GM20000 (cell line): Measurements from ENCODE around the gene TTC7B.

Experiments used
- DNase-seq: peaks from one replicate; pipeline ENCODE4 v3.0.0; 2012; ENCODE audit warnings: low spot score
- TF ChIP-seq, protein P1 (sequence below): IDR thresholded peaks from 2 replicates; pipeline ENCODE4 v1.5.1; 2012; ENCODE audit warnings: mild to moderate bottlenecking, control low read depth; ENCODE audit errors: extremely low read depth, missing control alignments

The TTC7B gene

DNA sequence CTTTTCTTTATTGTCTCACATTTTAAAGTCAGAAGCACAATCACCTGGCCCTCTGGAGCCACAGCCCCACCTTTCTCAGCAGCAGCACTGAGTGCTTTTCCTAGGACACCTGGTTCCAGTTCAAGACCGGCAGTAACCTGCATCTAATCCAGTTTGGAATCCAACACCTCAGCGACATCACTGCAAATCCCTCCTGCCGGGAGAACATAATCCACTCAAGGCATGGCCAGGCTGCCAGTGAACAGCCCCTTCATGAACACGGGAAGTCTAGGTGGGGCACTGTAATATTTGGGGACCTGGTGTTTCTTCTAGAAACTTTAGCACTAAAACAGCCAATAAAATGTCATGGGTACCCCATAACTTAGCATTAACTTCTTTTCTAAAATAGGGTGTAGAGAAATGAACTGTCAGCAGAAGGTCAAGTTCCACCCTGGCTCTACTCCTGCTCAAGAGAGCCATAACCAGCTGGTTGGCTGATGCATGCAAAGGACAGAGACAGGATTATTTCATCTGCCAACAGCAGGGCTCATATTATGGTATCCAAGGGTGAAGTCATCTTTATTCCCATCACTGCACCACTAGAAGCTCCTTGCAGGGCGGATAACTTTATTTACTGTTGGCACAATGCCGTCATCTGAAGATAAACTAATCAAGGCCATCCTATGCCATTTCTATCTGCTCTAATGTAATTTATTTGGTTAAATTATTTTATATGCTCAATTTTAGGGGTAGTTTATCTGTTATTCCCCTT lies 76.7 kb downstream of the TTC7B start:
- DNase-seq: no peak
- TF ChIP-seq, protein P1, sequence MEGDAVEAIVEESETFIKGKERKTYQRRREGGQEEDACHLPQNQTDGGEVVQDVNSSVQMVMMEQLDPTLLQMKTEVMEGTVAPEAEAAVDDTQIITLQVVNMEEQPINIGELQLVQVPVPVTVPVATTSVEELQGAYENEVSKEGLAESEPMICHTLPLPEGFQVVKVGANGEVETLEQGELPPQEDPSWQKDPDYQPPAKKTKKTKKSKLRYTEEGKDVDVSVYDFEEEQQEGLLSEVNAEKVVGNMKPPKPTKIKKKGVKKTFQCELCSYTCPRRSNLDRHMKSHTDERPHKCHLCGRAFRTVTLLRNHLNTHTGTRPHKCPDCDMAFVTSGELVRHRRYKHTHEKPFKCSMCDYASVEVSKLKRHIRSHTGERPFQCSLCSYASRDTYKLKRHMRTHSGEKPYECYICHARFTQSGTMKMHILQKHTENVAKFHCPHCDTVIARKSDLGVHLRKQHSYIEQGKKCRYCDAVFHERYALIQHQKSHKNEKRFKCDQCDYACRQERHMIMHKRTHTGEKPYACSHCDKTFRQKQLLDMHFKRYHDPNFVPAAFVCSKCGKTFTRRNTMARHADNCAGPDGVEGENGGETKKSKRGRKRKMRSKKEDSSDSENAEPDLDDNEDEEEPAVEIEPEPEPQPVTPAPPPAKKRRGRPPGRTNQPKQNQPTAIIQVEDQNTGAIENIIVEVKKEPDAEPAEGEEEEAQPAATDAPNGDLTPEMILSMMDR: no peak

DNA sequence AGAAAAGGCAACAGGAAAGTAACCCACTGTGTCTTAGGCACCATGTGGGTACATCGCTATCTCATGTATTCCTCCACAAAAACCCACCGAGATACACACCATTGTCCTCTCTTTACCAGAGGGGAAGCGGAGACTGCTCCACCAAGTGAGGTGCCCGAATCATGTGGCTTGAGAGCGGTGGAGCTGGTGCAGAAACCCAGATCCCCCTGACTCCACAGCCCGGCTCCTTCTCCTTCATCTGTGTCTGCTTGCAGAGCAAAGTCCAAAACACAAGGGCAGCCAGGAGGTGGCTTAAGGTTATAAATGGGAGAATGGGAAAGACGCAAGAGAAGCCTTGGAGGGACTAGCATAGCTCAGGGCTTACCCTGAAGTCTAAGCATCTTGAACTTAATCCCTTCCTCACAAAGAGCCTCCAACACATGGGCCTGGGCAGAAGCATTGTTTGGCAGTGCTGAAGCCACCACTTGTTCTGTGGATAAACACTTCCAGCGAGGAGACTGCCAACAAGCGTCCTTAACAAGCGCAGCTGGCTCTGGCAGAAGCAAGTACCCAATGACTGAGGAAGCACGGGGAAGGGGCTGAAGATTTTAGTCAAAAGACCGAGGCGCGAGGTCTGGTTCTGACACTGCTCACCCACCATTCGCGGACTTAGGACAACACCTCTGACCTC lies 83.0 kb downstream of the TTC7B start:
- no peak for DNase-seq
- TF ChIP-seq, protein P1: no peak

DNA sequence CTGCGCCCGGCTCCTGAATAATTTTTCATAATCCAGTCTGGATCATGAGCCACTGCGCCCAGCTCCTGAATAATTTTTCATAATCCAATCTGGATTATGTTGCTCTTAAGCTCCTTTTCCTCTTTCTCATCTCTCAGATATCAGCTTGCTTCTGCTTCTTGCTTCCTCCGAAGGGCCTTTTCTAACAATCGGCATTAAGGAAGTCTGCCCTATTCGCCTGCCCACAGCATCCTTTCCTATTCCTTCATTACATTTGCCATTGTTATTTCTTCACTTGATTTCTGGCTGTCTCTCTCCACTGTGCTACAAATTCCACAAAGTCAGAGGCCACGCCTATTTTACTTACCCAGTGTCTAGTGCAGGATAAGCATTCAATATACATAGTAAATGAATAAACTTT lies 83.5 kb downstream of the TTC7B start:
- TF ChIP-seq, protein P1: no peak
- no peak for DNase-seq

DNA sequence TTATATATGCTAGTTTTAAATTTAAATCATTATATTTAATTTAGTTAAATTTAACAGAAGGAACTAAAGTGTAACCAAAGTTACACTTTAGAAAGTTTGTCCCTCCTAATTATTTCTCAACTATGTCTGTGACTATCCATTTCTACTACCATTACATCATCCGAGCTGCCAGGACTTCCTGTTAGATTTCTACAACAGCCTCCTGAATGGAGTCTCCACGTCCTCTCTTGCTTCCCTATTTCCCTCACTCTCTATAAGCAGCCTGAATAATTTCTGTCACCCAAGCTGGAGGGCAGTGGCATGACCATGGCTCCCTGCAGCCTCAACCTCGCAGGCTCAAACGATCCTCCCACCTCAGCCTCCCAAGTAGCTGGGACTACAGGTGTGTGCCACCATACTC lies 84.1 kb downstream of the TTC7B start:
- TF ChIP-seq, protein P1: no peak
- DNase-seq: no peak

DNA sequence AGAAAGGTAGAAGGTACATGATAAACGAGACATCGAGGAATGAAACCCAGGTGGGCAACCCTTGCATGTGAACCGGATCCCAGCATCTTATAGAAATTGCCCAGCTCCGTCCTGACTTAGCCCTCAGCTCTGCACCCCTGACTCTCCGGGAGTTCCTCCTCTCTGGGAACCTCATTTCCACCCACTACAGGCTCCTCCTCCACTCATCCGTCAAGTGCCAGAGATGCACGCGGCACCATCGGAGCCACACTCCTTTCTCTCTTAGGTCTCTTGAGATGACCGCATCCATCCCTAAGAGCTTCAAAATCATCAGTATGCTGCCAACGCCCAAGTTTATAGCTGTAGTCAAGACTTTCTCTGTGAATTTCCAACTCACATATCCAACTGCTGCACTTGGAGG lies 84.7 kb downstream of the TTC7B start:
- DNase-seq: no peak
- TF ChIP-seq, protein P1: no peak

DNA sequence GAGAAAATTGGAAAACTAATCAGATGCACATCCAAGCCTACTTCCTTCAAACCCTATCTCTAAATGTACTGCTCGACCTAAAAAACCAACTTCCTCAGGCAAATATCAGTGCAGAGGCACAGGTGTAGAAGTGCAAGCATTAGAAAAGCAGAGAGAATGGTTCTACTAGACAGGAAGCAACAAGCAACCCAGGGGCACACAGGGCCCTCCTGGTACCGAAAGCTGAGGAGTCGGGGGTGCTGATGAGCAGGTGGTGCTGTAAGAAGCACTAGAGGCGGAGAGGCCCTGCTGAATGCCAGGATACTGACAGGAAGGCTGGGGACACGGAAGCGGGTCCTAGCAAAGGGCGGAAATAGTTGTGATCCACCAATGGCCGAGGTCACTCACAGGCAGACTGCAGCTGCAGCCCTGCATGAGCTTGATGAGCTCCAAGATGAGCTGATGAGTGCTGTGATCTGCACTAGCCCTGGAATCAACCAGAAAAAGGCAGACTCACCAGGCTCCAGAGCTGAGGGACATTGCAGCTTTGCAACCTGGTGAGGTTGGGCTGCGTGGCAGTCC lies 85.9 kb downstream of the TTC7B start:
- DNase-seq: no peak
- TF ChIP-seq, protein P1: no peak

DNA sequence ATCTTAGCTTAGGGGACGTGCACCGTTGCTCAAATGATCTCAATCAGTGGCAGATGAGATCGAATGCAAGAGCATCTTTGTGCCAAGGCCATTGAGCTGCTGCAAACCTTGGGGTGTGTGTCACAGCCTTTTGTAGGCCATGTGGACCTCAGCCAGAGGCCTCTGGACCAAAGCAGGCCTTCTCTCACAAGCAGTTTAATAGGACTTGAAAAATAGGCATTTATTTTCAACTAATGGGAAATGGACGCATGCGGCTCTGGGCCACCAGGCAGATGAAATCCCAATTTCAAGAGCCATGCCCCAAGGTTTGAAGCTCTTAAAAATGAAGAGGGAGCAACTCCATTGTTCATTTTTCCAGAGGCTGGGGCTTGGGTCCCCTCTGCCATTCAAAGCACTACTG lies 87.3 kb downstream of the TTC7B start:
- TF ChIP-seq, protein P1: no peak
- no peak for DNase-seq
